GM21381 (cell line): Measurements from ENCODE around the gene B3GNT3.

ENCODE experiments used
- ATAC-seq: cut with Tn5 transposase; IDR thresholded peaks from one replicate; pipeline ENCODE4 v1.9.1; 2021; ENCODE audit warnings: mild to moderate bottlenecking, moderate library complexity; ENCODE audit not compliant: unreplicated experiment

The B3GNT3 gene

GRCh38 chr19:17855280-17856152 is 60.6 kb downstream of the B3GNT3 start:
- ATAC-seq: no peak

GRCh38 chr19:17859533-17860330 is 64.8 kb downstream of the B3GNT3 start, which contains the start of gene RPL18A:
RPL18A (plus strand) TSS chr19:17859910; CDS start chr19:17859957, 47 bp downstream.
- peak; percentile 92 for ATAC-seq

GRCh38 chr19:17860331-17860992 is 65.5 kb downstream of the B3GNT3 start:
- ATAC-seq: no peak

GRCh38 chr19:17860993-17861360 is 66.0 kb downstream of the B3GNT3 start:
- no peak for ATAC-seq

GRCh38 chr19:17861542-17862402 is 66.8 kb downstream of the B3GNT3 start:
- no peak for ATAC-seq

GRCh38 chr19:17862711-17863519 is 68.0 kb downstream of the B3GNT3 start:
- ATAC-seq: no peak
